ENCODE results near the gene GTSE1. TPM values are rescaled to one million over a fixed set of nuclear protein-coding genes. Genes with fewer than 3 reads are reported as not detected.
A peak's percentile ranks its signal among the peaks of the same experiment; 100 is the strongest.
"Not testable (repeated sequence)": the region's sequence is repeated elsewhere in the genome, so short reads cannot be mapped to it uniquely, and the experiment has no call there.

The GTSE1 gene
- total RNA-seq, 1 experiment from 2014 or later: 42.6 TPM

GRCh38 chr22:46263216-46263590 lies 33.5 kb upstream of the GTSE1 start, which contains the start of gene PKDREJ:
TSS of gene PKDREJ (minus strand) at chr22:46263343. CDS start at chr22:46263322, 21 bp downstream.
- H3K27me3 Mint-ChIP-seq (ENCODE audit: low read depth): peaks cover 87% of the 10 kb centered on the region
- peak; percentile 43 for DNase-seq
- H3K36me3 Mint-ChIP-seq (ENCODE audit: insufficient read depth in 1 of 3, low read depth in 3 of 3): peaks cover 12 to 41% (median 19%) of the 10 kb centered on the region in 3 experiments

GRCh38 chr22:46264520-46264919 lies 32.1 kb upstream of the GTSE1 start:
- DNase-seq; H2AK5ac ChIP-seq (ENCODE audit: insufficient read length, low read length); H3K9me3 ChIP-seq (ENCODE audit: control insufficient read depth, low read depth, low read length); H3K23me2 ChIP-seq (ENCODE audit: insufficient read length, low read depth, low read length, poor library complexity, severe bottlenecking); H3K27ac Mint-ChIP-seq; H3K79me2 ChIP-seq (ENCODE audit: insufficient read depth, low read length); H3K27ac ChIP-seq (ENCODE audit: insufficient read length, low read depth, low read length); H3K79me1 ChIP-seq (ENCODE audit: insufficient read depth, low read depth, low read length, poor library complexity, severe bottlenecking); H2AFZ ChIP-seq (ENCODE audit: low read length); H3K18ac ChIP-seq (ENCODE audit: insufficient read length, low read depth, low read length); H3K56ac ChIP-seq (ENCODE audit: insufficient read length, low read depth, low read length); H3K23ac ChIP-seq (ENCODE audit: insufficient read length, low read depth, low read length); H4K8ac ChIP-seq (replicated peaks; ENCODE audit: insufficient read length, low read depth, low read length); H3K4me3 Mint-ChIP-seq; H2BK12ac ChIP-seq (ENCODE audit: insufficient read length, low read depth, low read length); H3K4ac ChIP-seq (ENCODE audit: low read depth, low read length); H2BK120ac ChIP-seq (ENCODE audit: low read depth, low read length, poor library complexity, severe bottlenecking); H2BK5ac ChIP-seq (ENCODE audit: insufficient read length, low read length); H3K4me1 ChIP-seq (ENCODE audit: insufficient read depth, low read length); H3K4me2 ChIP-seq (ENCODE audit: insufficient read depth, insufficient read length, low read length); H3T11ph ChIP-seq (ENCODE audit: low read length); H4K91ac ChIP-seq (ENCODE audit: insufficient read length, low read depth, low read length); H4K20me1 ChIP-seq (ENCODE audit: control insufficient read depth, insufficient read depth, insufficient read length); H4K5ac ChIP-seq (ENCODE audit: insufficient read length, low read depth, low read length); H2BK20ac ChIP-seq (ENCODE audit: low read depth, low read length, poor library complexity, severe bottlenecking); H3K9ac ChIP-seq (ENCODE audit: extremely low read depth, insufficient read length, low read length); H2BK15ac ChIP-seq (ENCODE audit: low read depth, low read length); H3K4me1 Mint-ChIP-seq; H3K14ac ChIP-seq (ENCODE audit: insufficient read depth, low read length): not testable (repeated sequence)
- no CpG with 5 or more reads among the region's 6 CpGs for WGBS (ENCODE audit: extremely low coverage, insufficient read length, low lambda C conversion rate)
- H3K36me3 Mint-ChIP-seq (ENCODE audit: insufficient read depth in 1 of 3, low read depth in 3 of 3): peaks cover 14 to 41% (median 19%) of the 10 kb centered on the region in 3 experiments
- peaks cover 74% of the 10 kb centered on the region for H3K27me3 Mint-ChIP-seq (ENCODE audit: low read depth)
- peaks cover 18% of the 10 kb centered on the region; the same call in 1 of the 2 replicates for H3K27me3 ChIP-seq (ENCODE audit: insufficient read depth, low read length)
- H3K9me3 Mint-ChIP-seq: peaks cover 42 to 63% of the 10 kb centered on the region in 2 experiments

More at GRCh38 chr22:46263216-46263590, 33.5 kb upstream of the GTSE1 start, which contains the start of gene PKDREJ:
- Histone ChIP-seq H3K23me2 (ENCODE audit: insufficient read length, low read depth, low read length, poor library complexity, severe bottlenecking) (peaks cover 6% of the 10 kb centered on the region), H4K91ac (ENCODE audit: insufficient read length, low read depth, low read length) (no peak within 1 kb of the TSS), H3K23ac (ENCODE audit: insufficient read length, low read depth, low read length) (no peak within 1 kb of the TSS), H3K4ac (ENCODE audit: low read depth, low read length) (no peak within 1 kb of the TSS), H3K14ac (ENCODE audit: insufficient read depth, low read length) (no peak within 1 kb of the TSS), H2BK12ac (ENCODE audit: insufficient read length, low read depth, low read length) (no peak within 1 kb of the TSS), H3K56ac (ENCODE audit: insufficient read length, low read depth, low read length) (no peak within 1 kb of the TSS), H3K79me2 (ENCODE audit: insufficient read depth, low read length) (no peaks in the 10 kb centered on the region), H3K9ac (ENCODE audit: extremely low read depth, insufficient read length, low read length) (no peak within 1 kb of the TSS), H2AFZ (ENCODE audit: low read length) (no peak within 1 kb of the TSS), H3K27ac (ENCODE audit: insufficient read length, low read depth, low read length) (no peak within 1 kb of the TSS), H3K18ac (ENCODE audit: insufficient read length, low read depth, low read length) (no peak within 1 kb of the TSS), H3T11ph (ENCODE audit: low read length) (no peak within 1 kb of the TSS), H4K5ac (ENCODE audit: insufficient read length, low read depth, low read length) (no peak within 1 kb of the TSS), H4K20me1 (ENCODE audit: control insufficient read depth, insufficient read depth, insufficient read length) (no peaks in the 10 kb centered on the region), H2AK5ac (ENCODE audit: insufficient read length, low read length) (no peak within 1 kb of the TSS), H3K9me3 (ENCODE audit: control insufficient read depth, low read depth, low read length) (no peaks in the 10 kb centered on the region), H3K79me1 (ENCODE audit: insufficient read depth, low read depth, low read length, poor library complexity, severe bottlenecking) (no peaks in the 10 kb centered on the region), H4K8ac (replicated peaks; ENCODE audit: insufficient read length, low read depth, low read length) (no peak within 1 kb of the TSS), H2BK120ac (ENCODE audit: low read depth, low read length, poor library complexity, severe bottlenecking) (no peak within 1 kb of the TSS), H2BK15ac (ENCODE audit: low read depth, low read length) (no peak within 1 kb of the TSS), H3K27me3 (ENCODE audit: insufficient read depth, low read length) (peaks cover 18% of the 10 kb centered on the region; the same call in 1 of the 2 replicates), H2BK20ac (ENCODE audit: low read depth, low read length, poor library complexity, severe bottlenecking) (no peak within 1 kb of the TSS), H3K4me1 (ENCODE audit: insufficient read depth, low read length) (no peaks in the 10 kb centered on the region), H2BK5ac (ENCODE audit: insufficient read length, low read length) (no peak within 1 kb of the TSS), H3K4me2 (ENCODE audit: insufficient read depth, insufficient read length, low read length) (peak within 1 kb of the TSS; percentile 1)
- Mint-ChIP-seq H3K27ac (no peak within 1 kb of the TSS), H3K9me3 (peaks cover 42 to 74% of the 10 kb centered on the region in 2 experiments), H3K4me1 (peaks cover 5 to 7% of the 10 kb centered on the region in 2 experiments; a peak in 3 of 4 replicates), H3K4me3 (peak within 1 kb of the TSS; percentile 55 to 68)
- TF ChIP-seq CTCF (conservative IDR thresholded peaks at IDR 0.05): no peak
- no CpG with 5 or more reads among the region's 30 CpGs for WGBS (ENCODE audit: extremely low coverage, insufficient read length, low lambda C conversion rate)

Data from H9 (cell line).